Astrocyte (in vitro differentiated cells and primary cell): ENCODE measurements around the gene PASD1.

Source experiments
- EZH2 ChIP-seq: IDR thresholded peaks from 2 replicates; pipeline ENCODE4 v1.6.1; 2012; ENCODE audit warnings: mild to moderate bottlenecking, low read length, inconsistent platforms; ENCODE audit not compliant: insufficient read depth
- TF ChIP-seq, protein P1 (sequence below): IDR thresholded peaks from 2 replicates; pipeline ENCODE4 v1.5.1; 2011; ENCODE audit warnings: low read depth, mild to moderate bottlenecking, inconsistent platforms, low read length, moderate library complexity; ENCODE audit not compliant: insufficient read depth

DNA sequence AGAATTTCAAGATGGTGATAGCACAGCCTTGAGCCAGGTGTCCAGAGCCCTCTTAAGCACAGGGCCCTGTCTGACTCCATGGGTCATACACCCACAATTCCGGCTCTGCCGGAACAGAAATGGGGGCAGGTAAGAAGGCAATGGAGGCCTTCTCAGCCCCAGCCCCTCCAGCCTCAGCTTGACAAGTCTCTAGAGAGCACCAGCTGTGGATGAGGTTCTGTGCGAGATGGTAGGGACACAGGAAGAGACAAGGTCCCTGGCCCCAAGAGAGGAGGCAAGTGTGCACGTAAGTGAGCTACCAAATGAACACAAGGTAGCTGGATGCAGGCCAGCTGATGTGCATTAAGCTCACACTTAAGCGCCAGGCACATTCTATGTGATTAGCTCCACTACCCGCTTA is 129.3 kb downstream of the PASD1 start:
- TF ChIP-seq, protein P1, sequence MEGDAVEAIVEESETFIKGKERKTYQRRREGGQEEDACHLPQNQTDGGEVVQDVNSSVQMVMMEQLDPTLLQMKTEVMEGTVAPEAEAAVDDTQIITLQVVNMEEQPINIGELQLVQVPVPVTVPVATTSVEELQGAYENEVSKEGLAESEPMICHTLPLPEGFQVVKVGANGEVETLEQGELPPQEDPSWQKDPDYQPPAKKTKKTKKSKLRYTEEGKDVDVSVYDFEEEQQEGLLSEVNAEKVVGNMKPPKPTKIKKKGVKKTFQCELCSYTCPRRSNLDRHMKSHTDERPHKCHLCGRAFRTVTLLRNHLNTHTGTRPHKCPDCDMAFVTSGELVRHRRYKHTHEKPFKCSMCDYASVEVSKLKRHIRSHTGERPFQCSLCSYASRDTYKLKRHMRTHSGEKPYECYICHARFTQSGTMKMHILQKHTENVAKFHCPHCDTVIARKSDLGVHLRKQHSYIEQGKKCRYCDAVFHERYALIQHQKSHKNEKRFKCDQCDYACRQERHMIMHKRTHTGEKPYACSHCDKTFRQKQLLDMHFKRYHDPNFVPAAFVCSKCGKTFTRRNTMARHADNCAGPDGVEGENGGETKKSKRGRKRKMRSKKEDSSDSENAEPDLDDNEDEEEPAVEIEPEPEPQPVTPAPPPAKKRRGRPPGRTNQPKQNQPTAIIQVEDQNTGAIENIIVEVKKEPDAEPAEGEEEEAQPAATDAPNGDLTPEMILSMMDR: no peak
- TF ChIP-seq EZH2: no peak
